KG1 (cell line): ENCODE data around the gene VIPR2.
"Not testable (repeated sequence)": the region's sequence is repeated elsewhere in the genome, so short reads cannot be mapped to it uniquely, and the experiment has no call there.

Experiments
- DNase-seq: peaks from one replicate; lab custom pipeline; 2025; lab: John Stamatoyannopoulos, UW

VIPR2 gene

GRCh38 chr7:159139202-159139601 lies 5.5 kb downstream of the VIPR2 start:
- DNase-seq = no peak

GRCh38 chr7:159138508-159138907 lies 6.2 kb downstream of the VIPR2 start:
- no peak for DNase-seq

GRCh38 chr7:159137906-159138305 lies 6.8 kb downstream of the VIPR2 start:
- DNase-seq = no peak

GRCh38 chr7:159136846-159137245 lies 7.8 kb downstream of the VIPR2 start:
- DNase-seq = no peak

GRCh38 chr7:159136442-159136841 lies 8.2 kb downstream of the VIPR2 start:
- no peak for DNase-seq

GRCh38 chr7:159136013-159136412 lies 8.7 kb downstream of the VIPR2 start:
- DNase-seq = no peak

GRCh38 chr7:159132670-159133443 lies 11.8 kb downstream of the VIPR2 start:
- not testable (repeated sequence) for DNase-seq

- DNase-seq = no peak
These were observed 13.8 kb downstream of the VIPR2 start for GRCh38 chr7:159130820-159131219.

GRCh38 chr7:159130199-159130775 lies 14.4 kb downstream of the VIPR2 start:
- no peak for DNase-seq

- DNase-seq = no peak
These were observed 15.9 kb downstream of the VIPR2 start for GRCh38 chr7:159128767-159129166.

- no peak for DNase-seq
These were observed 16.7 kb downstream of the VIPR2 start for GRCh38 chr7:159127691-159128642.

GRCh38 chr7:159126311-159127260 lies 18.1 kb downstream of the VIPR2 start:
- DNase-seq = no peak

- DNase-seq = no peak
These were observed 18.8 kb downstream of the VIPR2 start for GRCh38 chr7:159125955-159126270.

- DNase-seq = no peak
These were observed 19.3 kb downstream of the VIPR2 start for GRCh38 chr7:159125104-159125954.

GRCh38 chr7:159123793-159124192 lies 20.9 kb downstream of the VIPR2 start:
- DNase-seq = not testable (repeated sequence)

GRCh38 chr7:159123294-159123693 lies 21.4 kb downstream of the VIPR2 start:
- not testable (repeated sequence) for DNase-seq

GRCh38 chr7:159122276-159122675 lies 22.4 kb downstream of the VIPR2 start:
- no peak for DNase-seq

GRCh38 chr7:159121476-159121875 lies 23.2 kb downstream of the VIPR2 start:
- no peak for DNase-seq

- DNase-seq = no peak
These were observed 23.6 kb downstream of the VIPR2 start for GRCh38 chr7:159121068-159121467.

- no peak for DNase-seq
These were observed 24.1 kb downstream of the VIPR2 start for GRCh38 chr7:159120540-159120919.
